ENCODE measurements around the gene ACTL8. TPM values are rescaled to one million over a fixed set of nuclear protein-coding genes. Genes with fewer than 3 reads are reported as not detected.

The ACTL8 gene
- total RNA-seq, 1 donor from 2014 or later, result not detected

GRCh38 chr1:17860812-17861211, 105.7 kb downstream of the ACTL8 start:
- no peaks in the 10 kb centered on the region for H3K36me3 Mint-ChIP-seq (ENCODE audit: low read depth)
- H3K4me3 Mint-ChIP-seq, result no peak overlapping the region
- H3K27ac Mint-ChIP-seq, result no peak overlapping the region
- no peaks in the 10 kb centered on the region for H3K9me3 Mint-ChIP-seq
- intact Hi-C loops (cut with micrococcal nuclease), result no loop called here
- DNase-seq, result no peak
- H3K4me1 Mint-ChIP-seq, result no peaks in the 10 kb centered on the region
- no peaks in the 10 kb centered on the region for H3K27me3 Mint-ChIP-seq

- DNase-seq, result no peak
- no peaks in the 10 kb centered on the region for H3K27me3 Mint-ChIP-seq
- intact Hi-C loops (cut with micrococcal nuclease), result no loop called here
- no peak overlapping the region for H3K4me3 Mint-ChIP-seq
- no peak overlapping the region for H3K27ac Mint-ChIP-seq
- no peaks in the 10 kb centered on the region for H3K9me3 Mint-ChIP-seq
- no peaks in the 10 kb centered on the region for H3K4me1 Mint-ChIP-seq
- no peaks in the 10 kb centered on the region for H3K36me3 Mint-ChIP-seq (ENCODE audit: low read depth)
These were observed 106.6 kb downstream of the ACTL8 start for GRCh38 chr1:17861685-17862084.

GRCh38 chr1:17862121-17862520, 107.0 kb downstream of the ACTL8 start:
- Mint-ChIP-seq H3K27me3 (no peaks in the 10 kb centered on the region), H3K4me3 (no peak overlapping the region), H3K27ac (no peak overlapping the region), H3K36me3 (ENCODE audit: low read depth) (no peaks in the 10 kb centered on the region), H3K4me1 (no peaks in the 10 kb centered on the region), H3K9me3 (no peaks in the 10 kb centered on the region)
- intact Hi-C loops (cut with micrococcal nuclease), result no loop called here
- DNase-seq, result no peak

- H3K27ac Mint-ChIP-seq, result no peak overlapping the region
- H3K4me1 Mint-ChIP-seq, result no peaks in the 10 kb centered on the region
- no peaks in the 10 kb centered on the region for H3K9me3 Mint-ChIP-seq
- no peak overlapping the region for H3K4me3 Mint-ChIP-seq
- no peaks in the 10 kb centered on the region for H3K27me3 Mint-ChIP-seq
- no peak for DNase-seq
- intact Hi-C loops (cut with micrococcal nuclease), result no loop called here
- no peaks in the 10 kb centered on the region for H3K36me3 Mint-ChIP-seq (ENCODE audit: low read depth)
These were observed 111.0 kb downstream of the ACTL8 start for GRCh38 chr1:17865912-17866739.

GRCh38 chr1:17866740-17867029, 111.6 kb downstream of the ACTL8 start:
- no peak overlapping the region for H3K27ac Mint-ChIP-seq
- H3K36me3 Mint-ChIP-seq (ENCODE audit: low read depth), result no peaks in the 10 kb centered on the region
- H3K4me3 Mint-ChIP-seq, result no peak overlapping the region
- H3K4me1 Mint-ChIP-seq, result no peaks in the 10 kb centered on the region
- no peaks in the 10 kb centered on the region for H3K9me3 Mint-ChIP-seq
- intact Hi-C loops (cut with micrococcal nuclease), result no loop called here
- no peaks in the 10 kb centered on the region for H3K27me3 Mint-ChIP-seq
- DNase-seq, result no peak

GRCh38 chr1:17867470-17867869, 112.3 kb downstream of the ACTL8 start:
- no peaks in the 10 kb centered on the region for H3K4me1 Mint-ChIP-seq
- no peaks in the 10 kb centered on the region for H3K27me3 Mint-ChIP-seq
- no peaks in the 10 kb centered on the region for H3K36me3 Mint-ChIP-seq (ENCODE audit: low read depth)
- no peak overlapping the region for H3K27ac Mint-ChIP-seq
- H3K4me3 Mint-ChIP-seq, result no peak overlapping the region
- intact Hi-C loops (cut with micrococcal nuclease), result no loop called here
- no peaks in the 10 kb centered on the region for H3K9me3 Mint-ChIP-seq
- no peak for DNase-seq

- Mint-ChIP-seq H3K9me3 (no peaks in the 10 kb centered on the region), H3K4me3 (no peak overlapping the region), H3K27me3 (no peaks in the 10 kb centered on the region), H3K4me1 (no peaks in the 10 kb centered on the region), H3K36me3 (ENCODE audit: low read depth) (no peaks in the 10 kb centered on the region), H3K27ac (no peak overlapping the region)
- no peak for DNase-seq
- intact Hi-C loops (cut with micrococcal nuclease), result no loop called here
These were observed 114.7 kb downstream of the ACTL8 start for GRCh38 chr1:17869815-17870214.

- DNase-seq, result no peak
- no peaks in the 10 kb centered on the region for H3K36me3 Mint-ChIP-seq (ENCODE audit: low read depth)
- intact Hi-C loops (cut with micrococcal nuclease), result no loop called here
- H3K4me3 Mint-ChIP-seq, result no peak overlapping the region
- H3K27ac Mint-ChIP-seq, result no peak overlapping the region
- no peaks in the 10 kb centered on the region for H3K4me1 Mint-ChIP-seq
- H3K9me3 Mint-ChIP-seq, result no peaks in the 10 kb centered on the region
- H3K27me3 Mint-ChIP-seq, result no peaks in the 10 kb centered on the region
These were observed 115.5 kb downstream of the ACTL8 start for GRCh38 chr1:17870679-17871078.

GRCh38 chr1:17873007-17873675, 118.0 kb downstream of the ACTL8 start:
- Mint-ChIP-seq H3K27ac (no peak overlapping the region), H3K9me3 (no peaks in the 10 kb centered on the region), H3K4me3 (no peak overlapping the region), H3K4me1 (no peaks in the 10 kb centered on the region), H3K27me3 (no peaks in the 10 kb centered on the region), H3K36me3 (ENCODE audit: low read depth) (no peaks in the 10 kb centered on the region)
- no peak for DNase-seq
- intact Hi-C loops (cut with micrococcal nuclease), result no loop called here

- Mint-ChIP-seq H3K27me3 (no peaks in the 10 kb centered on the region), H3K4me3 (no peak overlapping the region), H3K9me3 (no peaks in the 10 kb centered on the region), H3K27ac (no peak overlapping the region), H3K36me3 (ENCODE audit: low read depth) (no peaks in the 10 kb centered on the region), H3K4me1 (no peaks in the 10 kb centered on the region)
- DNase-seq, result no peak
- intact Hi-C loops (cut with micrococcal nuclease), result no loop called here
These were observed 119.1 kb downstream of the ACTL8 start for GRCh38 chr1:17874231-17874630.

GRCh38 chr1:17874710-17875109, 119.6 kb downstream of the ACTL8 start:
- H3K4me3 Mint-ChIP-seq, result no peak overlapping the region
- no peaks in the 10 kb centered on the region for H3K27me3 Mint-ChIP-seq
- H3K27ac Mint-ChIP-seq, result no peak overlapping the region
- no peak for DNase-seq
- intact Hi-C loops (cut with micrococcal nuclease), result no loop called here
- no peaks in the 10 kb centered on the region for H3K9me3 Mint-ChIP-seq
- no peaks in the 10 kb centered on the region for H3K36me3 Mint-ChIP-seq (ENCODE audit: low read depth)
- no peaks in the 10 kb centered on the region for H3K4me1 Mint-ChIP-seq

- no peaks in the 10 kb centered on the region for H3K9me3 Mint-ChIP-seq
- no peak overlapping the region for H3K4me3 Mint-ChIP-seq
- H3K4me1 Mint-ChIP-seq, result no peaks in the 10 kb centered on the region
- intact Hi-C loops (cut with micrococcal nuclease), result no loop called here
- no peaks in the 10 kb centered on the region for H3K27me3 Mint-ChIP-seq
- DNase-seq, result no peak
- H3K27ac Mint-ChIP-seq, result no peak overlapping the region
- no peaks in the 10 kb centered on the region for H3K36me3 Mint-ChIP-seq (ENCODE audit: low read depth)
These were observed 120.2 kb downstream of the ACTL8 start for GRCh38 chr1:17875171-17875881.

- Mint-ChIP-seq H3K9me3 (no peaks in the 10 kb centered on the region), H3K27me3 (no peaks in the 10 kb centered on the region), H3K36me3 (ENCODE audit: low read depth) (no peaks in the 10 kb centered on the region), H3K27ac (no peak overlapping the region), H3K4me3 (no peak overlapping the region), H3K4me1 (no peaks in the 10 kb centered on the region)
- no peak for DNase-seq
- intact Hi-C loops (cut with micrococcal nuclease), result no loop called here
These were observed 120.7 kb downstream of the ACTL8 start for GRCh38 chr1:17875882-17876280.
